Renal cortex interstitium (tissue), 11 donors: ENCODE measurements around the gene HIVEP3. TPM values are rescaled to one million over a fixed set of nuclear protein-coding genes. Genes with fewer than 3 reads are reported as not detected.

Experiments
- DNase-seq, 11 donors: peaks; one replicate each; pipeline ENCODE4 v3.0.0-alpha.2; 2013; ENCODE audit warnings: low read depth in 9 of 11, low spot score in 4 of 11; ENCODE audit errors: extremely low read depth in 1 of 11
- polyA plus RNA-seq, 3 donors: library from polyadenylated mRNA; unstranded; fragments of 120-200 nt; gene quantifications; one replicate each; pipeline ENCODE4 v1.2.1, GENCODE V29; 2013; ENCODE audit not compliant: insufficient read length in 3 of 3

Gene HIVEP3
- polyA plus RNA-seq, 3 donors: 3.4 to 4.6 (median 4.1) TPM

DNA sequence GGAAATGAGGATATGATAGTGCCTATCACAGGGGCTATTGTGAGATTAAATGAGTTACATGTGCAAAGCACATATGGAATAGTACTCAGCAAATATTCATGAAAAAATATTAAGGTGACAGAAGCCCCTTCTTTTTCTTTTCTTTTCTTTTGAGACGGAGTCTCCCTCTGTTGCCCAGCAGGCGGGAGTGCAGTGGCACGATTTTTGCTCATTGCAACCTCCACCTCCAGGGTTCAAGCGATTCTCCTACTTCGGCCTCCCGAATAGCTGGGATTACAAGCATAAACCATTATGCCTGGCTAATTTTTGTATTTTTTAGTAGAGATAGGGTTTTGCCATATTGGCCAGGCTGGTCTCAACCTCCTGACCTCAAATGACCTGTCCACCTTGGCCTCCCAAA is 139.4 kb downstream of the HIVEP3 start:
- DNase-seq: no peak

DNA sequence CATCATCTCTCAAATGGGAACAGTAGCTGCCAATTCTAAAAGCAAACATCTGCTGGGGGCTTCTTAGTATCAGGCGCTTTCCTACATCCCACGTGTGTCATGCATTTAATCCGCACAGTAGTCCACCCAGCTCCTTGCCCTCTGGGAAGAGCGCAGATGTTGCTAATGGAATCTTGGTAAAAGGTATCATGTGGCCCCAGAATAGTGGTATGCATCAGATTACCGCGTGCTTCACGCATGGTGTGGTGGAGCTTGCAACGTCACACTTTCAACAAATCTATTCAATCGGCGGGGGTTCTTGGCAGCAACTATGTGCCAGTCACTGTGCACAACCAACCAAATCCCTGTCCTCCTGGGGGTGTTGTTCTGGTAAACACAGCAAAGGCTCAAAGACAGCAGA is 141.0 kb downstream of the HIVEP3 start:
- no peak for DNase-seq

DNA sequence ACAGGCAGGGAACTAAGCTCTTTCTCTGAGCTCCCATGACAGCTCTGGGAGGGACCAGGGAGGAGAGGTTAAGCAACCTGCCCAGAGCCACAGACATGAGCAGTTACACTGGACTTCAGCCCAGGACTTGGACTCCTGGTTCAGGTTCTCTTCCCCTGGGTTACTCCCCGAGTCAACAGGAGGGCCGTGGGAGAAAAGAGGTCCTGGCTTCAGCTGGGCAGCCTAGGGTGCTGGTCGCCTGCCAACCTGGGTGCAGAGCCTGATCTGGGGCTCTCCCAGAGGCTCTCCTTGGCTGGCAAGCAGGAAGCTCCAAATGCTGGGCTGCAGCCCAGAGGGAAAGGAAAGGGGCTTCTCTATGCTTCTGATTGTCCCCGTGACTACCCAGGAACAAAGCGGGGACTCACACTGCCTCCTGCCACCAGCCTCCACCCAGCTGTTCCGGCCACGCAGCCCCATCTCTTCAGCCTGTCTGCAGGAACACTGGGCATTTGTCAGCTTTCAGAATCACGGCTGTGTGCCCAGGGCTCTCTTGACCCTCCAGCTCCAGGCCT is 141.8 kb downstream of the HIVEP3 start:
- DNase-seq: no peak

DNA sequence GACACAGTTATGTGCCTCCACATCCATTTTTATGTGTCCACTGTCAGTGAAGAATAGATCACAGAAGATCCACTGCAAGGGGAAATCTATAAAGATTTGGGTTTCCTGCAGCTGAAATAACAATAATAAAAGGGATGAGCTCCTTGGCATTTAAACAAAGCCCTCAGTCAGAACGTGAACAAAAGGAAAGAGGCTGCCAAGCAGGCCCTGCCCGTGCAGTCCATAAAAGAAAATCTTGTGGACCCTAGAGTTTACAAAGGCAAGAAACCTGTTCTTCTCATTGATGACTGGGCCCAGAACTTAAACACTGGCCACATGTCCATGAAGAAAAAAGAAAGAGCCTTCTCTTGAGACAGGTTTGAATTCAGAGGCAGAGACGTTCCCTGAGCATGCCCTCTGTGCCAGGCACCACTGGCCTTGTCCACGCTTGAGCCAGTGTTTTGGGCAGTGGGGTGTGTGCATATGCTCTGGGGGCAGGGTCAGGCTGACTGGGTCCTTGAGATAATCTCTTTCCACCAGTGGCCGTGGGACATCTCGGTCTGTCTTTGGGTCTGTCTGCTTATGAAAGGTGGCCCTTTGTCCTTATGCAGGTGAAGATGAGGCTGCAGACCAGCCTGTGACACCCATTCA is 142.7 kb downstream of the HIVEP3 start:
- no peak for DNase-seq

DNA sequence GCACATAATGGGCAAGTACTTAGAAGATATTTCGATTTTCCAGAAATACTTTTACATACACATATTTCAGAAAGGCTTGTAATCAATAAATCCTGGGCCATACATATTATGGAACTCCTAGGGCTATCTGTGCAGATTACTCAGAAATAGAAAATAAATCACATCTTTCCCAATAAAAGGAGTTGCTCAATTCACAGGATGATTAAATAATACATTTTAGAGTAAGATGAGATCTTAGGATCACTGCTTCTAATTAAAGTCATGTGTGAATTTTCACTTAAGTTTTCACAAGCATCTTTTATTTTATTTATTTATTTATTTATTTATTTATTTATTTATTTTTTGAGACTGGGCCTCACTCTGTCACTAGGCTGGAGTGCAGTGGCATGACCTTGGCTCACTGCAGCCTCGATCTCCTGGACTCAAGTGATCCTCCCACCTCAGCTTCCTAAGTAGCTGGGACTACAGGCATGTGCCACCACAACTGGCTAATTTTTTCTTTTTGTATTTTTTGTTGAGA is 144.2 kb downstream of the HIVEP3 start:
- DNase-seq: no peak

DNA sequence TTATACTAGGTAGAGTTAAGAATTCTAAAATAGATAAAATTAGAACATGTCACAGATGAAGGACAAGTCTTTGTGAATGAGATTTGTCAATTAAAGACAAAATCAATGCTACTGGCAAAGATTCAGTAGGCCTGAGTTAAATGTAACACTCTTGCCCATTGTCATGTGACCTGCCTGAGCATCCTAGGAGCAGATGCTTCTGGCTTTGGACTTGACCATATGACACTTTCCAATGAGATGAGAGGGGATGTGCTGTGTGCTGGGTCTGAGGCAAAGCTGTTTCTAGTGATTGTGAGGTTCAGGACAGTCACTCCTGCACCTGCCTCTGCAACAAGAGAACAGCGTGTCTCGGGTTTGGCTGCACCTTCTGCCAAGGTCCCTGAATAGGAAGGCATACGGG is 144.9 kb downstream of the HIVEP3 start:
- DNase-seq: no peak

DNA sequence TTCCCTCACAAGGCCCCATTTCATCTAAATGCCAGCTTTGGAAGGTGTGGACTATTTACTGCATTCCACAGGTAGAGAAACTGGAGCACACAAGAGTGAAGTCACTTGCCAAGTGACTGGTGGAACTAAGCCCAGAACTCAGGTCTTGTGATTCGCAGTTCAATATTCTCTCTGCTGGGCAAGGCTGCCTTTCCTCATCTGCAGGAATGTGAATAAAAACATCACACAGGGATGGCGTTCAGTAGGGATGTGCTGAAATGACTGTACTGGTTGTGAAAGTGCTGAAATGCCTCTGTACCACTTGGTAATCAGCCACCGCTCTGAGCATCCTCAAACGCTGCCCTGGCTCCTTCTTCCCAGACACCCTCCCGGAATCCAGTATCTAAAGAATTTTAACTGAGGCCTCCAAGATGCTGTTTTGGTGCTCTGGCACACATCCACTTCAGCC is 145.6 kb downstream of the HIVEP3 start:
- no peak for DNase-seq

DNA sequence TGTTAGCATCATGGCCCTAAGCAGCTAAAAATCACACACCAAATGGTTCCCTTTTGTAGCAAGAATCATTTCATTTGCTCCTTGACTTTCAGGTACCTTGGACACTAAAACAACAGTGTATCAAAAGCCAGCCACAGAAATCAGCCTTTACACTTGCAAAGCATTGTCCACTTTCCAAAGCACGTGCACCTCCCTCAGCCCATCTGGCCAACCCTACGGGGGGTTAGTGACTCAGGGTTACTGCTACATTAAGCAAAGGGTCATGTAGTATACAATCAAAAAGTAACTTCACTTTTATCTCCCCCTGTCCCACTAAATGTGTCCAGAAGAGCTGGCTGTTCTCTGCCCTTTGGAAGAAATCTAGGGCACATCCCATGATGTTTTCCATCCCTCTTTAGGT is 149.7 kb downstream of the HIVEP3 start:
- no peak for DNase-seq

DNA sequence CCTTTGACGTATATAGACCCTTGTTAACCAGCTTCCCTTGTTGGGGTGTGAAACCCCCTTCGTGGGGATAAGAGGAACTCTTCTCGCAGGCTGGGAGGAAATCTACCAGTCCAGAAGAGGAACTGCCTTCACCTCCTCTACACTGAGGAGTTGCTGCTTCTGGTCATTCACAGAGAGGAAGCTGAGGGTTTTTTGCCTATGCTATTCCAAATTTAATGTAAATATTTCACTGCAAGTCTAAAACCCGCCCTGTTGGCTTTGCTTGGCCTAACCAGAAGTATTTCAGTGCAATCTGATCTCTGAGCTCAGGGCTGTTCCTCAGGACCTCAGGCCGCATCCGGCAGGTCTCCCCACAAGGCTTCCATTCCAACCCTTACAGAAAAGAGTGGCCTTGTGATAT is 150.1 kb downstream of the HIVEP3 start:
- DNase-seq: no peak

DNA sequence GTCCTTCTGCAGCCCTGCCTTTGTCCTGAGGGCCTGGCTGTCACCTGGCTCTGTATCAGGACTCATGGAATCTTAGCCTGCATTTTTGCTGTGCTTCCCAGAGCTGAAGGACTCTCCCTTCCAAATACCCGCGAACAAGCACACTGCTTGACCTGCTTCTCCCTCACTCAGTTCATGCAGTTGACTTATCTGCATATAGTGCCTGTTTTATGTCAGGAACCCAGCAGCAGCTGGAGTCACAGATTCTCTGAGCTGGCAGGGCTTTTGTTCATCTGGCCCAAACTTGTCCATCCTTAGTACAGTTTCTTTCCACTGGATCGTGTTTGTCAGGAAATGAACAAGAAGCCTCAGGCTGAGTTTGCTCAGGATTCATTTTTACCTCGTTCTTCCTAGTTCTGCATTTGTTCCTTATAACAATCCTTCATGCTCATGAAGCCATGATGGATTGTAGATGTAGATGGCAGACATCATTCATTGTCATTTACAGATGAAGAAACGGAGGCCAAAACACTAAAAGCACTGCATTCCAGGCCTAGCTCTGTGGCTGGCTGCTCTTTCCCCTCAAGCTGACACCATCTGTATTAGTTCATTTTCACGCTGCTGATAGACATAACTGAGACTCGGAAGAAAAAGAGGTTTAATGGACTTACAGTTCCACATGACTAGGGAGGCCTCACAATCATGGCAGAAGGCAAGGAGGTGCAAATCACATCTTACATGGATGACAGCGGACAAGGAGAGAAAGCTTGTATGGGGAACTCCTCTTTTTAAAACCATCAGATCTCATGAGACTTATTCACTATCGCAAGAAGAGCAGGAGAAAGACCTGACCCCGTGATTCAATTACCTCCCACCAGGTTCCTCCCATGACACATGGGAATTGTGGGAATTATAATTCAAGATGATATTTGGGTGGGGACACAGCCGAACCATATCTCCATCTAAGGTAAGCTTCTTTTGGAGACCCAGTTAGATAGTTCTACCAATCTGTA is 150.9 kb downstream of the HIVEP3 start:
- DNase-seq: no peak

DNA sequence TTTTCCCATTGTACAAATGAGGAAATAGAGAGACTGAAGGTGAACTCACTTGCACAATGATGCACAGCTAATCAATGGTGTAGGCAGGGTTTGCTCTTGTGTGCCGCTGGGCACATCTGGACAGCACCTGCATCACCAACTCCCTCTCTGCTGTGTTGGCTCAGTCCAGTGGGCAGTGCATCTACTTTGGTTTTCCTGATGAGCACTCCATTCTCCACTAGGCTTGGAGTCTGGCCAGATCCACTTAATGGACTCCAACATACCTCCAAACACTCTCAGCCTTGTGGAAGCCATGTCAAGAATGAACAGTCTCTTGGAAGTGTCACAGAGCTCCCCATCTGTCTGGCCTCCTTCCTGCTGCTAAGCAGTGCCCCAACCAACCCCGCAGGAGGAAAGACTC is 152.2 kb downstream of the HIVEP3 start:
- no peak for DNase-seq

DNA sequence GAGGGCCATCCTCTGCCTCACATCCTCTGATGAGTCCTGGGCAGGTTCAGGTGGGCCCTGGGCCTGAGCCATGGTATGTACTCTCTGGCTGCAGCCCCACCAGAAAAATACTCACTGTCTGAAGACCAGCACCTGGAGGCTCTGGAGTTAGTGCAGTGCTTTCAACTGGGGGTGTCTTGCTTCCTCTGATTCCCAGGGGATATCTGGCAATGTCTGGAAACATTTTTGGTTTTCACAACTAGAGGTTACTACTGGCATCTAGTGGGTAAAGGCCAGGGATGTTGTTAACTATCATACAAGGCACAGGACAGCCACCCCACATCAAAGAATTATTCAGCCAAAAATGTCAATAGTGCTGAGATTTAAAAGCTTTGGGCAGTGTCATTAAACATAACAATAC is 152.7 kb downstream of the HIVEP3 start:
- no peak for DNase-seq

DNA sequence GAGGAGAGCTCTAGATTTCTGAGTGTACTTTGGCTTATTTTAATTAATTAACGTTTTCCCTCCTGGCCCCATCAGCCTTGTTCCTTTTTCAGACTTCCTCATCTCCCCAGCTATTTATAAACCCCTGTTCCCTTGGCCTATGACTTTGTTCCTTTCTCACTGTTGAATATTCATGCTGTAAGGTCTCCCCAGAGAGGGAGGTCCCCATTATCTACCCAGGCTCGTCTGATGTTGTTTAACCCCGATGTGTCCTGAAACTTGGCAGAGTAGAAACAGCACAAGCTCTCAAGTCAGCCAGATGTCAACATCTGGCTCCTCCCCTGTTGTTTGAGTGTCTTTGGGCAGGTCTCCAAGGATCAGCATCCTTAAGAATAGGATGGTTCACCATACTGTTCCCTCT is 153.6 kb downstream of the HIVEP3 start:
- DNase-seq: no peak

DNA sequence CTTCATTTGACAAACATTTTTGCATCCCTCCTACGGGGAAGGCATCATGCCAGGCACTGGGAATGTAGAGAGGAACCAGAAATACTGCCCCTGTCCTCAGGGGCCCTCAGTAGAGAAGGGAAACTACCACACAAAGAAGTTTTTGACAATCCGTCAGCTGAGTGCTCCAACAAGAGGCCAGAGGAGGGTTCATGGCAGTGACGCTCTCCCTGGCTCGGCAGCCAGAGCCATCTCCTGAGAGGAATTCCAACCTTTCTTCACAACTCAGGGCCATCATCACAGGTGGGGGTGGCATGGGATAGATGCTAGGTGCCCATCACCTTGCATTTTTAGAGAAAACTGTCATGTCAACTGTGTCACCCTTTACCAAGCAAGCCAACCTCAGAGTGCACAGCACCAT is 154.1 kb downstream of the HIVEP3 start:
- no peak for DNase-seq

DNA sequence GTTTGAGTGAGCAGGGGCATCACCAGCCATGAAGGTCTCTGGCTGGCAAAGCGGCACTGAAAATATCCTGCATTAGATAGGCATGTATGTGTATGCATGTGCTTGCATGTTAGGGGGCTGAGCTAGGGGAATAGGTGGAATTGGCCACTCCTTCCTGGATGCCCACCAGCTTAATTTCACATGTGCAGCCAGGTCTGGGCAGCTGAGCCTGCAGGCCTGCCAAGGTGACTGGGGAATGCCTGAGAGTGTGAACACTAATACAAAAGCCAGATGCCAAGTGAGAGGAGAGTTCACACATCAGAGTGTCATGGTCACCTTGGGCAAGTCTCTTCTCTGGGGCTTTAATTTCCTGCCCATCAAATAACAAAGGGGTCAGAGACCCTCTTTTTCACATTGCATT is 155.9 kb downstream of the HIVEP3 start:
- DNase-seq: no peak

DNA sequence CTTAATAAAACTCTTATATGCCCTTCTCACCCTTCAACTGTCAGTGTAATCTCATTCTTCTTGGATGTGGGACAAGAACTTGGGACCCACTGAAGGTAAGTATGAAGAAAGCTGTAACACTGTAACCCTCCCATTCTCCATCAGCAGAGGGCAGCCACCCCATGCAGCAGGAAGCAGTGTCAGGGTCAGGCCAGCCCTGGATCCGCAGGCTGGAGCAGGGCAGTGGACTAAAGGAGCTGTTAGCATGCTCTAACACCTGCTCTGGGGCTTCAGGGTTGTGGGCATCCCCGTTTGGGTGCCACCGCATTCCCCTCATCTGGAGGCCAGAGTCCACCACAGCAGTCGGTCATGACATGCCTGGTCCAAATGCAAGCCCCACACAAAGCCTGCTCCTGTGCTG is 156.5 kb downstream of the HIVEP3 start:
- DNase-seq: no peak

DNA sequence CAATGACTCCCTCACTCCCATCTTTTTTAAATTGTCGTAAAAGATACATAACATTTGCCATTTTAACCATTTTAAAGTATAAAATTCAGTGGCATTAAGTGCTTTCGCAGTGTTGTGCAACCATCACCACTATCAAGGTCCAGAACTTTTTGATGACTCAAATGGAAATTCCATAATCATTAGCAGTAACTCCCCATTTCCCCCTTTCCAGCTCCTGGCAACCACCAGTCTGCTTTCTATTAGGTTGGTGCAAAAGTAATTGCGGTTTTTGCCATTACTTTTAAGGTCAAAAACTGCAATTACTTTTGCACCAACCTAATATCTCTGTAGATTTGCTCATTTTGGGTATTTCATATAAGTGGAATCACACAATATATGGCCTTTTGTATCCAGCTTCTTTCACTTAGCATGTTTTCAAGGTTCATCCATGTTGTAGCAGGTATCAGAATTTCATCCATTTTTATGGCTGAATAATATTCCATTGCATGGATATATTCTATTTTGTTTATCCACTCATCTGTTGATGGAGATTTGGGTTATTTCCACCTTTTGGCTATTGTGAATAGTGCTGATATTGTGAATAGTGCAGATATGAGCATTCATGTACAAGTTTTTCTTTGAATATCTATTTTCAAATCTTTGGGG is 159.7 kb downstream of the HIVEP3 start:
- DNase-seq: no peak

DNA sequence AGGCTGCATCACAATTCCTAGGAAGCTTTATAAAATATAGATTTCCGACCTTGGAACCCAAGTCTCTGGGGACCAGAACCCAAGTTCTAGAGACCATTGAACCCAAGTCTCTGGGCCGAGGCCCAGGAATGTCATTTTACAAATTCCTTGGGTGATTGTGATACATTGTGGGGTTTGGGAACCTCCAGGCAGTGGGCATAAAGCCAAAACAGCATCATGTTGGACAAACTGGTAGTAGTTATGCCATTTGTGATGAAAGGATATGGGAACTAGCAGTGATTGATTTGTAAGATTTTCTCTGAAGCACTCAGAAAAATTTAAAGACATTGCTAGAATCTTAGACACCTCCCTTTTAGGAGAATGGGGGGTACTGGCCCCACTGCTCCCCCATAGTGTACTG is 160.2 kb downstream of the HIVEP3 start:
- DNase-seq: no peak

DNA sequence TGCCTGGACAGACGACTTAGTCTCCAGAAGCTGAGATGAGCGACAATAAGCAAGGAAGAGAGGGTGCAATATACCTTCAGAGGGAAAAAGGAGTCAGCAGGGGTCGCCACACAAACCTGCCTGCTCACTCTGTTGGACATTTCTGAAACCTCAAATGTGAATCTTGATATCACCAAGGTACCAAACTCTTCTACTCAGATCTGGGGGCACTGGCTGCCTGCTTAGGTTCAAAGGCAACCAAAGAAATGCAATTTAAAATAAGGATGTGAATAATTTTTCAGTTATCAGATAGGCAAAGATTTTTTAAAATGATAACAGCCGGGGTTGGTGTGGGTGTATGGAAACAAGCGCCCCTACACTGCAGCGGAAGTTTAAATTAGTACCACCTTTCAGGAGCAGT is 164.2 kb downstream of the HIVEP3 start:
- no peak for DNase-seq
